ENCODE data around the gene ZSCAN5A.

DNA sequence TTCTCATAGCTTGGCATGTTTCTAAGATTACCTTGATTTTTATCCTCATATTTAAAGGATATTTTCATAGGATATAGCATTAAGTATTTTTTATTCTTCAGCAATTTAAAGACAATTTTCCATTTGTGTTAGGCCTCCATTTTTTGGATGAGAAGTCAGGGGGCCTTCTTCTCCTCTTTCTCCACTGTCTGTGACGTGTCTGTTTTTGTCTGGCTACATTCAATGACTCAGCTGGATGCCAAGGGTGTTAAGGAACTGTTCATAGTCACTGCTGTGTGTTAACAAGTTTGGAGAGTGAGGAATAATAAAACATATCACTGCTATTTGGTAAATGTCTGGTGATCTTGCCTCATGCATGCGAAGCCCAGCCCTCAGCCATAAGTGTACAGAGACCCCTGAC lies 42.3 kb upstream of the ZSCAN5A start:
- no peak for TF ChIP-seq EZH2 (IDR thresholded peaks at IDR 0.05; ENCODE audit: borderline replicate concordance, insufficient read depth, low read depth, low read length, poor library complexity, severe bottlenecking)
- TF ChIP-seq, protein P1, sequence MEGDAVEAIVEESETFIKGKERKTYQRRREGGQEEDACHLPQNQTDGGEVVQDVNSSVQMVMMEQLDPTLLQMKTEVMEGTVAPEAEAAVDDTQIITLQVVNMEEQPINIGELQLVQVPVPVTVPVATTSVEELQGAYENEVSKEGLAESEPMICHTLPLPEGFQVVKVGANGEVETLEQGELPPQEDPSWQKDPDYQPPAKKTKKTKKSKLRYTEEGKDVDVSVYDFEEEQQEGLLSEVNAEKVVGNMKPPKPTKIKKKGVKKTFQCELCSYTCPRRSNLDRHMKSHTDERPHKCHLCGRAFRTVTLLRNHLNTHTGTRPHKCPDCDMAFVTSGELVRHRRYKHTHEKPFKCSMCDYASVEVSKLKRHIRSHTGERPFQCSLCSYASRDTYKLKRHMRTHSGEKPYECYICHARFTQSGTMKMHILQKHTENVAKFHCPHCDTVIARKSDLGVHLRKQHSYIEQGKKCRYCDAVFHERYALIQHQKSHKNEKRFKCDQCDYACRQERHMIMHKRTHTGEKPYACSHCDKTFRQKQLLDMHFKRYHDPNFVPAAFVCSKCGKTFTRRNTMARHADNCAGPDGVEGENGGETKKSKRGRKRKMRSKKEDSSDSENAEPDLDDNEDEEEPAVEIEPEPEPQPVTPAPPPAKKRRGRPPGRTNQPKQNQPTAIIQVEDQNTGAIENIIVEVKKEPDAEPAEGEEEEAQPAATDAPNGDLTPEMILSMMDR (IDR thresholded peaks at IDR 0.05) = no peak

All from B cell (primary cell).